Fibroblast of pulmonary artery (primary cell): ENCODE measurements around the gene STOML1.
A peak's percentile ranks its signal among the peaks of the same experiment; 100 is the strongest.

Experiments
- DNase-seq: peaks from one replicate; pipeline ENCODE4 v3.0.0-alpha.2; 2010; ENCODE audit warnings: low read depth
- H3K4me3 ChIP-seq: replicated peaks from 2 replicates; pipeline ENCODE4 v1.5.1; 2011; ENCODE audit warnings: low read depth, mild to moderate bottlenecking, control low read depth, low read length, moderate library complexity
- CTCF ChIP-seq: IDR thresholded peaks from 2 replicates; pipeline ENCODE4 v1.5.1; 2011; ENCODE audit warnings: mild to moderate bottlenecking, control low read depth, low read length, inconsistent platforms; ENCODE audit errors: missing control alignments

Gene STOML1

GRCh38 chr15:73997986-73998385, 5.9 kb upstream of the STOML1 start:
- TF ChIP-seq CTCF = no peak
- peak overlapping the region; percentile 92 for H3K4me3 ChIP-seq
- DNase-seq = no peak

- TF ChIP-seq CTCF = no peak
- DNase-seq = peak; percentile 55
- peak overlapping the region; percentile 92 for H3K4me3 ChIP-seq
Measured at GRCh38 chr15:73996939-73997338, 4.8 kb upstream of the STOML1 start.

- no peak for DNase-seq
- peak overlapping the region; percentile 92 for H3K4me3 ChIP-seq
- TF ChIP-seq CTCF = no peak
Measured at GRCh38 chr15:73996267-73996666, 4.2 kb upstream of the STOML1 start.

- TF ChIP-seq CTCF = no peak
- peak overlapping the region; percentile 92 for H3K4me3 ChIP-seq
- DNase-seq = no peak
Measured at GRCh38 chr15:73994912-73995622, 3.0 kb upstream of the STOML1 start.

- no peak for TF ChIP-seq CTCF
- DNase-seq = peak; percentile 94
- peak within 1 kb of the TSS; percentile 92 for H3K4me3 ChIP-seq
Measured at GRCh38 chr15:73994413-73994883, 2.4 kb upstream of the STOML1 start, which contains the start of gene PML. Gene PML, plus strand, starts transcription at chr15:73994716. Its CDS starts 97 bp downstream, at chr15:73994813.

- TF ChIP-seq CTCF = no peak
- H3K4me3 ChIP-seq = peak overlapping the region; percentile 92
Measured at GRCh38 chr15:73993211-73993994, 1.3 kb upstream of the STOML1 start.

More at GRCh38 chr15:73993211-73993994, 1.3 kb upstream of the STOML1 start:
- DNase-seq = no peak
